Activated naive CD8-positive, alpha-beta T cell (primary cell): ENCODE data around the gene TXLNB.

Source experiments
- H3K27ac Mint-ChIP-seq: one replicate; pipeline ENCODE4 v1.8.0; 2021; ENCODE audit warnings: mixed read lengths
- H3K27me3 Mint-ChIP-seq: one replicate; pipeline ENCODE4 v1.8.0; 2021; ENCODE audit warnings: mixed read lengths
- H3K36me3 Mint-ChIP-seq: one replicate; pipeline ENCODE4 v1.8.0; 2021; ENCODE audit warnings: mixed read lengths
- H3K4me1 Mint-ChIP-seq: one replicate; pipeline ENCODE4 v1.8.0; 2021; ENCODE audit warnings: low read depth, mixed read lengths
- H3K4me3 Mint-ChIP-seq: one replicate; pipeline ENCODE4 v1.8.0; 2021; ENCODE audit warnings: mild to moderate bottlenecking, mixed read lengths
- H3K9me3 Mint-ChIP-seq: one replicate; pipeline ENCODE4 v1.8.0; 2021; ENCODE audit warnings: low read depth, mixed read lengths

TXLNB gene

GRCh38 chr6:139291813-139292619 is at the start of gene TXLNB:
TXLNB (minus strand) TSS chr6:139291998; CDS start chr6:139288899, 3,099 bp downstream.
- H3K4me3 Mint-ChIP-seq, result peak within 1 kb of the TSS; percentile 80
- H3K36me3 Mint-ChIP-seq, result peaks cover 2% of the 10 kb centered on the region
- peaks cover 70% of the 10 kb centered on the region for H3K4me1 Mint-ChIP-seq
- H3K27me3 Mint-ChIP-seq, result no peaks in the 10 kb centered on the region
- H3K9me3 Mint-ChIP-seq, result no peaks in the 10 kb centered on the region
- peak within 1 kb of the TSS; percentile 95 for H3K27ac Mint-ChIP-seq

- H3K4me1 Mint-ChIP-seq, result peaks cover 30% of the 10 kb centered on the region
- H3K36me3 Mint-ChIP-seq, result no peaks in the 10 kb centered on the region
These were observed 49.3 kb upstream of the TXLNB start for GRCh38 chr6:139341060-139341459.

DNA sequence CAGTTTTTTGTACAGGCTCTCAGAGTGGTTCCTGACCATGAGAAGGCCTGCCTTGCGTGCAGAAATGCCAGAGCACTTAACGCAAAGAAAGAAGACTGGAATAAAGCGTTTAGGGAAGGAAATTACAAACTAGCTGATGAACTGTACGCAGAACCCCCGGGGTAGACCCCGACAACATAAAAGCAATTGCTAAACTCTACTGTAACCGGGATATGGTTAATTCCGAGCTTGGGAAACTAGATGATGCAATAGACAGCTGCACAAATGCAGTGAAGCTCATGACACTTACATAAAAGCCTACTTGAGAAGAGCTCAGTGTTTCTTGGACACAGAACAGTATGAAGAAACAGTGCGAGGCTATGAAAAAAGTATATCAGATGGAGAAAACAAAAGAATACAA is 47.0 kb upstream of the TXLNB start:
- Mint-ChIP-seq H3K4me1 (peaks cover 15% of the 10 kb centered on the region), H3K36me3 (no peaks in the 10 kb centered on the region), H3K9me3 (no peaks in the 10 kb centered on the region), H3K27me3 (no peaks in the 10 kb centered on the region), H3K27ac (no peak overlapping the region), H3K4me3 (no peak overlapping the region)

More at GRCh38 chr6:139341060-139341459, 49.3 kb upstream of the TXLNB start:
- H3K9me3 Mint-ChIP-seq, result no peaks in the 10 kb centered on the region
- no peak overlapping the region for H3K27ac Mint-ChIP-seq
- no peak overlapping the region for H3K4me3 Mint-ChIP-seq
- H3K27me3 Mint-ChIP-seq, result no peaks in the 10 kb centered on the region

- Mint-ChIP-seq H3K27ac (no peak overlapping the region), H3K4me3 (no peak overlapping the region), H3K27me3 (no peaks in the 10 kb centered on the region), H3K36me3 (peaks cover 2% of the 10 kb centered on the region), H3K4me1 (peaks cover 5% of the 10 kb centered on the region), H3K9me3 (no peaks in the 10 kb centered on the region)
These were observed 46.0 kb upstream of the TXLNB start for GRCh38 chr6:139337830-139338229.

GRCh38 chr6:139337001-139337400 is 45.2 kb upstream of the TXLNB start:
- H3K4me3 Mint-ChIP-seq, result no peak overlapping the region
- H3K9me3 Mint-ChIP-seq, result no peaks in the 10 kb centered on the region
- peaks cover 2% of the 10 kb centered on the region for H3K36me3 Mint-ChIP-seq
- no peaks in the 10 kb centered on the region for H3K4me1 Mint-ChIP-seq
- H3K27me3 Mint-ChIP-seq, result no peaks in the 10 kb centered on the region
- H3K27ac Mint-ChIP-seq, result no peak overlapping the region

- H3K27me3 Mint-ChIP-seq, result no peaks in the 10 kb centered on the region
- H3K9me3 Mint-ChIP-seq, result no peaks in the 10 kb centered on the region
- H3K27ac Mint-ChIP-seq, result no peak overlapping the region
- no peaks in the 10 kb centered on the region for H3K4me1 Mint-ChIP-seq
- H3K4me3 Mint-ChIP-seq, result no peak overlapping the region
- H3K36me3 Mint-ChIP-seq, result peaks cover 2% of the 10 kb centered on the region
These were observed 44.7 kb upstream of the TXLNB start for GRCh38 chr6:139336488-139336887.

- H3K4me1 Mint-ChIP-seq, result no peaks in the 10 kb centered on the region
- H3K27me3 Mint-ChIP-seq, result no peaks in the 10 kb centered on the region
- H3K4me3 Mint-ChIP-seq, result no peak overlapping the region
- H3K36me3 Mint-ChIP-seq, result peaks cover 2% of the 10 kb centered on the region
- H3K27ac Mint-ChIP-seq, result no peak overlapping the region
- H3K9me3 Mint-ChIP-seq, result no peaks in the 10 kb centered on the region
These were observed 43.8 kb upstream of the TXLNB start for GRCh38 chr6:139335447-139336210.

DNA sequence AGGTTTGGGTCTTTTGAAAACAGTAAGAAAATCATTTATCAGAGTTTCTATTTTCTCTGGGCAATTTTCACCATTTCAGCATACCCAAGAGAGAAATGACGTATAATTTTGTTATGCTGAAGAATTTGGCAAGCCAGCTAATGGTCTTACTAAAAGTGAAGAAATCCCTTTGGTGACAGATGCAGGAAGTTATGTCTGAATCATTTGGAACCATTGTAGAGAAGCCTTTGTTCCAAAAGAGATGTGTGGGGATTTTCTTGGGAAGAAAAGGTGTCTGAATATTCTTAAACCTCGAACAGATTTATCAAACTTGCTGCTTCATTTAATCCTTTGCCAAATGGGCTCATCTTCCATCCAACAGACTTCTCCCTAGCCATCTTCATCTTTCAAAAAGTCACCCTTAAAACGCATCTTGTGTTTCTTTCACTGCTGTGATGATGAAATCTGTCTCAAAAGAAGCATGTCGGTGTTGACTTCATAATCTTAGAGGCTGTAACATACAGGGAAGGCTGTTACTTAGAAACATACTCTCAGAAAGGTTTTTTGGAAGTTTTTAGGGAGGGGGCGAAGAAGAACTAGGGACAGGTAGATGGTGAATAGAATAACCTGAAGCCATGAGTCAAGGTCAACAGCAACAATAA is 43.1 kb upstream of the TXLNB start:
- no peaks in the 10 kb centered on the region for H3K4me1 Mint-ChIP-seq
- H3K36me3 Mint-ChIP-seq, result peaks cover 2% of the 10 kb centered on the region
- no peaks in the 10 kb centered on the region for H3K9me3 Mint-ChIP-seq
- H3K4me3 Mint-ChIP-seq, result no peak overlapping the region
- no peaks in the 10 kb centered on the region for H3K27me3 Mint-ChIP-seq
- H3K27ac Mint-ChIP-seq, result no peak overlapping the region

- no peaks in the 10 kb centered on the region for H3K9me3 Mint-ChIP-seq
- no peak overlapping the region for H3K27ac Mint-ChIP-seq
- H3K36me3 Mint-ChIP-seq, result peaks cover 2% of the 10 kb centered on the region
- H3K4me3 Mint-ChIP-seq, result no peak overlapping the region
- peaks cover 11% of the 10 kb centered on the region for H3K4me1 Mint-ChIP-seq
- no peaks in the 10 kb centered on the region for H3K27me3 Mint-ChIP-seq
These were observed 39.2 kb upstream of the TXLNB start for GRCh38 chr6:139330826-139331500.

DNA sequence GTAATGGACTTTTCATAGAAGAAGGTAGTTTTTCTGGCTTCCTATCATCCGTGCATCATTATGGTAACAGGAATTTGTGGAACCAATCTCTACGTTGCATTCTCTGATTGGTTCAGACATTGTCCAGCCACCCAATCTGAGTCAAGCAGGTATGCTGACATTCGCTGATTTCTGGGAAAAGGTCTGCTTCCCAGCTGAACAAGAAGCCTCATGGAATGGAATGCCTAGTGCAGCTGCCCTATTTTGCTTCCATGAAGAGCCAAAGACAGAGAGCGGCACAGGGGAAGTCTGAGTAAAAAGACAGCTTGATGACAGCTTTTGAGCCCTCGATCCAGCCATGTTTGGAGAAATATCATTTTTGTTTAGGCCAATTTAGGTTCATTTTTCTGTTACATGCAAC is 38.5 kb upstream of the TXLNB start:
- H3K27ac Mint-ChIP-seq, result no peak overlapping the region
- no peaks in the 10 kb centered on the region for H3K9me3 Mint-ChIP-seq
- peaks cover 2% of the 10 kb centered on the region for H3K36me3 Mint-ChIP-seq
- H3K27me3 Mint-ChIP-seq, result no peaks in the 10 kb centered on the region
- no peak overlapping the region for H3K4me3 Mint-ChIP-seq
- H3K4me1 Mint-ChIP-seq, result peaks cover 14% of the 10 kb centered on the region

DNA sequence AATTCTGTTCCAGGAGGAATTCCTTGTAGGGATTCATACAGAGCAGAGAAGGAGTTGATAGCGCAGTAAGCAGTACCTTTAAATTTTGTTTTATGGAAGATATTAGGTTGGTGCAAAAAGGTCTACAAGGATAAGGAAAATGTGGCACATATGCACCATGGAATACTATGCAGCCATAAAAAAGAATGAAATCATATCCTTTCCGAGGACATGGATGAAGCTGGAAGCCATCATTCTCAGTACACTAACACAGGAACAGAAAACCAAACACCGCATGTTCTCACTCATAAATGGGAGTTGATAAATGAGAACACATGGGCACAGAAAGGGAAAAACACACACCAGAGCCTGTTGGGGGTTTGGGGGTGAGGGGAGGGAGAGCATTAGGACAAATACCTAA is 37.4 kb upstream of the TXLNB start:
- no peaks in the 10 kb centered on the region for H3K27me3 Mint-ChIP-seq
- H3K27ac Mint-ChIP-seq, result no peak overlapping the region
- H3K9me3 Mint-ChIP-seq, result no peaks in the 10 kb centered on the region
- no peak overlapping the region for H3K4me3 Mint-ChIP-seq
- peaks cover 2% of the 10 kb centered on the region for H3K36me3 Mint-ChIP-seq
- peaks cover 21% of the 10 kb centered on the region for H3K4me1 Mint-ChIP-seq

DNA sequence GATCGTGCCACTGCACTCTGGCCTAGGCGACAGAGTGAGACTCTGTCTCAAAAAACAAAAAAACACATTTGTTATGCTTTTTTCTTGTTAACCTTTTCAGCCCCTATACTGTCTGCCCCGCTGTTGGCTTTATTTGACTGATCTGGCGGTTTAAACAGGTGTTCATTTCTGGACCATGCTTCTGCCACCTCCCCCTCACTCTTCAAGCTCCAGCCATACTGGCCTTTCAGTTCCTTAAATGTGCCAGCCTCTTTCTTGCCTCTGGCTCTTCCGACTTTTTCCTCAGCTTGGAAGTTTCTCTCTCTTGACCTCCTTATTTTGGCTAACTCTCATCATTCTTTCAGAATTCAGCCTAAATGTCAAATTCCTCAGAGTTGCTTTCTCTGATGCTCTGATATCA is 35.2 kb upstream of the TXLNB start:
- Mint-ChIP-seq H3K36me3 (peaks cover 4% of the 10 kb centered on the region), H3K4me1 (peaks cover 38% of the 10 kb centered on the region), H3K27me3 (no peaks in the 10 kb centered on the region), H3K4me3 (no peak overlapping the region), H3K27ac (no peak overlapping the region), H3K9me3 (peaks cover 8% of the 10 kb centered on the region)

DNA sequence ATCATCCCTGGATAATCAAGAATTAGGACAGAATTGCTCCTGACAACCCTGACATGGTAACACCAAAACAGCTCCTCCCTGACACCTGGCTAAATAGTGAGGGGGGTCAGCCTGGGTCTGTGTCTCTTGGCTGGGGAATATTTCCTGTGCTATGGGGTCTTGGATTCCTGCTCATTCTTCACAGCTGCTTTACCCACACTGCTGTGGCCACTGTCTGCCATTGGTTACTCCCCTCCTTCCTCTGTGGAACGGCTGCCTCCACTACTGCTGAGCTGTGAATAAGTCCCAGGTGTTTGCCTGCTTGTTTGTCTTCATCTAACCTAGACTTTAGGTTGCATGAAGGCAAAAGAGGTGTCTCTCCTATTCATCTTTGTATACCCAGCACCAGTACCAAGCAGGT is 33.9 kb upstream of the TXLNB start:
- peaks cover 8% of the 10 kb centered on the region for H3K9me3 Mint-ChIP-seq

GRCh38 chr6:139325125-139325524 is 33.3 kb upstream of the TXLNB start:
- Mint-ChIP-seq H3K36me3 (peaks cover 4% of the 10 kb centered on the region), H3K27me3 (no peaks in the 10 kb centered on the region), H3K9me3 (peaks cover 8% of the 10 kb centered on the region), H3K4me3 (no peak overlapping the region), H3K27ac (no peak overlapping the region), H3K4me1 (peaks cover 50% of the 10 kb centered on the region)

More for the DNA sequence above, 33.9 kb upstream of the TXLNB start:
- peak overlapping the region; percentile 62 for H3K27ac Mint-ChIP-seq
- peaks cover 4% of the 10 kb centered on the region for H3K36me3 Mint-ChIP-seq
- peaks cover 46% of the 10 kb centered on the region for H3K4me1 Mint-ChIP-seq
- H3K27me3 Mint-ChIP-seq, result no peaks in the 10 kb centered on the region
- peak overlapping the region; percentile 34 for H3K4me3 Mint-ChIP-seq

- peaks cover 8% of the 10 kb centered on the region for H3K9me3 Mint-ChIP-seq
- peaks cover 4% of the 10 kb centered on the region for H3K36me3 Mint-ChIP-seq
- peak overlapping the region; percentile 98 for H3K27ac Mint-ChIP-seq
- peak overlapping the region; percentile 53 for H3K4me3 Mint-ChIP-seq
- no peaks in the 10 kb centered on the region for H3K27me3 Mint-ChIP-seq
- H3K4me1 Mint-ChIP-seq, result peaks cover 49% of the 10 kb centered on the region
These were observed 32.4 kb upstream of the TXLNB start for GRCh38 chr6:139324301-139324555.
